Measurements from ENCODE around the gene RNF222.

GRCh38 chr17:8445536-8445935, 47.9 kb upstream of the RNF222 start:
- TF ChIP-seq CTCF (conservative IDR thresholded peaks at IDR 0.05) = no peak
- no peak for TF ChIP-seq ZFX (IDR thresholded peaks at IDR 0.05)
